Progenitor cell of endocrine pancreas (in vitro differentiated cells): ENCODE measurements around the gene TMEM164. TPM values are rescaled to one million over a fixed set of nuclear protein-coding genes. Genes with fewer than 3 reads are reported as not detected.

Experiments
- DNase-seq: peaks from one replicate; pipeline ENCODE4 v3.0.0; 2021; ENCODE audit warnings: low spot score; ENCODE audit not compliant: unreplicated experiment
- H3K27ac Mint-ChIP-seq: 2 replicates; pipeline ENCODE4 v1.8.0; 2021; ENCODE audit warnings: mild to moderate bottlenecking, moderate library complexity, mixed read lengths
- H3K27me3 Mint-ChIP-seq: 2 replicates; pipeline ENCODE4 v1.8.0; 2021; ENCODE audit warnings: mixed read lengths
- H3K36me3 Mint-ChIP-seq: 2 replicates; pipeline ENCODE4 v1.8.0; 2022; ENCODE audit warnings: mixed read lengths; ENCODE audit not compliant: insufficient read depth
- H3K4me1 Mint-ChIP-seq: 2 replicates; pipeline ENCODE4 v1.8.0; 2021; ENCODE audit warnings: low read depth, mixed read lengths
- H3K4me3 Mint-ChIP-seq: 2 replicates; pipeline ENCODE4 v1.8.0; 2021; ENCODE audit warnings: low read depth, mild to moderate bottlenecking, moderate library complexity, mixed read lengths
- H3K9me3 Mint-ChIP-seq: 2 replicates; pipeline ENCODE4 v1.8.0; 2021; ENCODE audit warnings: low read depth, mixed read lengths
- total RNA-seq: library from RNA; stranded (reverse); gene quantifications from 2 replicates; pipeline ENCODE4 v1.2.1, GENCODE V29; 2021
- TF ChIP-seq, protein P1 (sequence below): fragments of 200-600 bp; sonication (generic); IDR thresholded peaks from one replicate; pipeline ENCODE4 v1.5.0; 2021; ENCODE audit warnings: antibody characterized with exemption, mild to moderate bottlenecking; ENCODE audit not compliant: unreplicated experiment

Gene TMEM164
- total RNA-seq, 1 donor from 2014 or later: 109 TPM

DNA sequence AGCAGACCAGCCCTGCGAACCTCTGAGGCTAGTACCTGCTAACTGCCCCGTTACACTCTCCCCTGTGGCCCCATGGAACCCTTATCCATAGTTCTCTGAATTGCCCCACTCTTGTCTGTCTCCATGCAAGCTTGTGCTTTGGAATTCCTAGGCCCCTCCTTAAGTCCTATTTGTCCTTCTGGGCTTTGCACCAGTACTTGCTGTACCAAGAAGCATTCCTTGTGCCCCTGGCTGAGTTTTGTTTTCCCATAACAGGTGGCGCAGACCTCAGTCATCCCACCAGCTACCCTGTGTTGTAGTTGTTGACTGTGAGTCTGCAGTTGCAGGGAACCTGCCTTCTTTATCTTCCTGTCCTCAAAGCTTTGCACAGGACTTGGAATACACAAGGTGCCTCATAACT lies 167.1 kb downstream of the TMEM164 start:
- TF ChIP-seq, protein P1, sequence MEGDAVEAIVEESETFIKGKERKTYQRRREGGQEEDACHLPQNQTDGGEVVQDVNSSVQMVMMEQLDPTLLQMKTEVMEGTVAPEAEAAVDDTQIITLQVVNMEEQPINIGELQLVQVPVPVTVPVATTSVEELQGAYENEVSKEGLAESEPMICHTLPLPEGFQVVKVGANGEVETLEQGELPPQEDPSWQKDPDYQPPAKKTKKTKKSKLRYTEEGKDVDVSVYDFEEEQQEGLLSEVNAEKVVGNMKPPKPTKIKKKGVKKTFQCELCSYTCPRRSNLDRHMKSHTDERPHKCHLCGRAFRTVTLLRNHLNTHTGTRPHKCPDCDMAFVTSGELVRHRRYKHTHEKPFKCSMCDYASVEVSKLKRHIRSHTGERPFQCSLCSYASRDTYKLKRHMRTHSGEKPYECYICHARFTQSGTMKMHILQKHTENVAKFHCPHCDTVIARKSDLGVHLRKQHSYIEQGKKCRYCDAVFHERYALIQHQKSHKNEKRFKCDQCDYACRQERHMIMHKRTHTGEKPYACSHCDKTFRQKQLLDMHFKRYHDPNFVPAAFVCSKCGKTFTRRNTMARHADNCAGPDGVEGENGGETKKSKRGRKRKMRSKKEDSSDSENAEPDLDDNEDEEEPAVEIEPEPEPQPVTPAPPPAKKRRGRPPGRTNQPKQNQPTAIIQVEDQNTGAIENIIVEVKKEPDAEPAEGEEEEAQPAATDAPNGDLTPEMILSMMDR: no peak
- Mint-ChIP-seq H3K36me3 (peaks cover 13% of the 10 kb centered on the region), H3K4me1 (no peaks in the 10 kb centered on the region), H3K27me3 (no peaks in the 10 kb centered on the region), H3K4me3 (no peak overlapping the region), H3K27ac (no peak overlapping the region), H3K9me3 (no peaks in the 10 kb centered on the region)
- DNase-seq: no peak

GRCh38 chrX:110171442-110171841 lies 168.5 kb downstream of the TMEM164 start:
- TF ChIP-seq, protein P1: no peak
- H3K27ac Mint-ChIP-seq: no peak overlapping the region
- peaks cover 16% of the 10 kb centered on the region for H3K36me3 Mint-ChIP-seq
- no peak overlapping the region for H3K4me3 Mint-ChIP-seq
- no peaks in the 10 kb centered on the region for H3K4me1 Mint-ChIP-seq
- H3K27me3 Mint-ChIP-seq: no peaks in the 10 kb centered on the region
- H3K9me3 Mint-ChIP-seq: no peaks in the 10 kb centered on the region
- no peak for DNase-seq

GRCh38 chrX:110172215-110172614 lies 169.3 kb downstream of the TMEM164 start:
- H3K27ac Mint-ChIP-seq: no peak overlapping the region
- TF ChIP-seq, protein P1: no peak
- H3K27me3 Mint-ChIP-seq: no peaks in the 10 kb centered on the region
- H3K4me3 Mint-ChIP-seq: no peak overlapping the region
- H3K36me3 Mint-ChIP-seq: peaks cover 18% of the 10 kb centered on the region
- H3K9me3 Mint-ChIP-seq: no peaks in the 10 kb centered on the region
- H3K4me1 Mint-ChIP-seq: peaks cover 1% of the 10 kb centered on the region
- DNase-seq: no peak

DNA sequence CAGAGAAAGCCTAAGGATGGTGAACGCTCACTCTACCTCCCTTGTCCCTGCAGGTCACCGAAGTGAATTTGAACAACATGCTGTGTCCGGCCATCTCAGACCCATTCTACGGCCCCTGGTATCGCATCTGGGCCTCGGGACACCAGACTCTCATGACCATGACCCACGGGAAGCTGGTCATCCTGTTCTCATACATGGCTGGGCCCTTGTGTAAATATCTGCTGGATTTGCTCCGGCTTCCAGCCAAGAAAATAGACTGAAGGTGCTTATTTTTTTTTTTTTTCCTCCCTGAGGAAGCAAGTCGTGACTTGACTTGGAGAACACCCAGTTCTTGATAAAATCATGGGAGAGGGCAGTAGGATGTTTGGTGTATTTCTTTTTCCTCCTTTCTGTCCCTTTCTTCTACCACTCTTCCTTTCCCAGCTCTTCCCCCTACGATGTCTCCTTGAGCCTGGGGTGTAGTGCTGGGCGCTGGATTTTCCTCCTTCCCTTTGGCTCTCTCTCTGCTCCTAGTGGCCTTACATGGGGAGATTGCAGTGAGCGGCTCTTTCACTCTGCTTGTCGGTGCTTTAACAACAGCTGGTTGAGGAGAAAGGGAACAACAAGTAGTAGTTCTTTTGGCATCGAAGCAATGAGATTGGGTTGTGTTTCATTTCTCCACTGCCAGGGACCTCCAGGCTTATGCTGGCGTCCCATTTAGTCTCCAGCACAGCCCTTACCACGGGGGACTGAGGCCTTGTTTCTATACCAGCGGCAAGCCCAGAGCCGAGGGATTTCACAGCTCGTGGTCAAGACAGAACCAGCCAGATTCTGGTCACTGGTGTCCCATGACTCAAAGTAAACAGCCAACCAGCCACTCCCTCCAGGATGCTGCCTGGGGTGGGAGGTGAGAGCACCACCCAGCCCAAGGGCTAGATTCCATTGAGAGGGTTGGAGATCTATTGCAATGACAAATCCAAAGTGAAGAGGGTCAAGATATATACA lies 170.6 kb downstream of the TMEM164 start:
- Mint-ChIP-seq H3K27me3 (no peaks in the 10 kb centered on the region), H3K4me3 (no peak overlapping the region), H3K9me3 (no peaks in the 10 kb centered on the region), H3K36me3 (peaks cover 18% of the 10 kb centered on the region), H3K27ac (no peak overlapping the region), H3K4me1 (peaks cover 4% of the 10 kb centered on the region)
- TF ChIP-seq, protein P1: no peak
- no peak for DNase-seq

DNA sequence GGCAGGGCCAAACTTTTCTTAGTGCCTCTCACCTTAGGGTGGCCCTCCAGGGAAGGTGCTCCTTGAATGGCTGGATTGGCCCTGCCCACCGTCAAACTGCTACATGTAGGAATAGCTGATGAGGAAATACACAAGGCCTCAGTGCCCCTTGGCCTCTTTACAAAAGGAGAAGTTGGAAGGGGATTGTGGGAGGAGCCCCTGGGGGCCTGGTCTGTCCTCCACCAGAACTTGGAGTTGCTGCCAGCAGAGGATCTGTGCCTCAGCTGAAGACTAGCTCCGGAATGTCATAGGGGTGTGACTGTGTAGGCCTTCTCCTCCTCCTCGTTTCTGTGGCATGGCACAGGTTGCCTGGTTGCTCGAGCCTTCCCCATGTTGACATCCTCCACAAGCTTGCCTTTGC lies 172.2 kb downstream of the TMEM164 start:
- DNase-seq: no peak
- Mint-ChIP-seq H3K27ac (peak overlapping the region; percentile 45), H3K4me3 (no peak overlapping the region), H3K9me3 (no peaks in the 10 kb centered on the region), H3K36me3 (peaks cover 20% of the 10 kb centered on the region), H3K27me3 (no peaks in the 10 kb centered on the region), H3K4me1 (peaks cover 4% of the 10 kb centered on the region)
- TF ChIP-seq, protein P1: no peak
